Stomach (tissue), 9 donors: ENCODE measurements around the gene JPH3. TPM values are rescaled to one million over a fixed set of nuclear protein-coding genes. Genes with fewer than 3 reads are reported as not detected.

Source experiments
- DNase-seq, 2 donors: peaks; one replicate each; pipeline versions ENCODE4 v3.0.0 to v3.0.0-alpha.2; 2013 to 2019
- H3K27ac ChIP-seq, 5 donors: fragments of 200-600 bp in 4 of 5; sonication (generic) in 4 of 5; one replicate each; pipeline ENCODE4 v1.5.1; 2013 to 2019; ENCODE audit warnings: mild to moderate bottlenecking in 1 of 5, moderate library complexity in 1 of 5
- H3K27me3 ChIP-seq, 3 donors: fragments of 200-600 bp; sonication (generic); one replicate each; pipeline ENCODE4 v1.5.1; 2017 to 2019; ENCODE audit warnings: mixed run types in 1 of 3
- H3K36me3 ChIP-seq, 4 donors: fragments of 200-600 bp; sonication (generic); 1 replicate in 3 of 4; 2 replicates in 1 of 4; pipeline ENCODE4 v1.5.1; 2016 to 2019
- H3K4me1 ChIP-seq, 4 donors: fragments of 200-600 bp; sonication (generic); one replicate each; pipeline ENCODE4 v1.5.1; 2016 to 2019
- H3K4me3 ChIP-seq, 4 donors: fragments of 200-600 bp; sonication (generic) in 3 of 4; one replicate each; pipeline ENCODE4 v1.5.1; 2016 to 2019; ENCODE audit warnings: mild to moderate bottlenecking in 1 of 4
- H3K9me3 ChIP-seq, 4 donors: fragments of 200-600 bp; sonication (generic); one replicate each; pipeline ENCODE4 v1.5.1; 2016 to 2019
- EP300 ChIP-seq: sonication (generic); formaldehyde crosslinking; IDR thresholded peaks from one replicate; pipeline ENCODE4 v1.6.1; 2017; ENCODE audit warnings: antibody characterized with exemption
- POLR2A ChIP-seq, 4 donors: fragments of 450-650 bp; IDR thresholded peaks; one replicate each; pipeline ENCODE4 v1.6.1; 2016; ENCODE audit warnings: antibody characterized with exemption in 4 of 4, control low read depth in 2 of 4, mild to moderate bottlenecking in 1 of 4, moderate library complexity in 1 of 4
- POLR2AphosphoS5 ChIP-seq, 3 donors: sonication (generic); formaldehyde crosslinking; IDR thresholded peaks; one replicate each; pipeline ENCODE4 v1.6.1; 2016; ENCODE audit warnings: antibody characterized with exemption in 3 of 3
- WGBS, 5 donors: extraction: QIAGEN DNeasy Blood & Tissue Kit in 3 of 5; methylation state at CpG; one replicate each; pipeline versions ENCODE4 v1.1.5 to v1.1.7; 2013 to 2018; 5-methylcytosine and 5-hydroxymethylcytosine counted together
- intact Hi-C: fragments of 100-400 bp; cut with DNase I; formaldehyde crosslinking; loops from one replicate; pipeline ENCODE4 v1.15.1; 2023; ENCODE audit warnings: low total_unique reads
- polyA plus RNA-seq, 3 donors: library from polyadenylated mRNA; stranded (reverse); fragments of 200-250 nt; gene quantifications; one replicate each; pipeline ENCODE4 v1.2.3, GENCODE V29; 2013
- total RNA-seq, 5 donors: library from RNA; depleted of rRNA; stranded (reverse); fragments of >200 nt; gene quantifications; one replicate each; pipeline versions ENCODE4 v1.1.0 to v1.2.3, GENCODE V29; 2014 to 2016
- TF ChIP-seq, protein P1 (sequence below), 7 experiments: fragments of 450-650 bp in 4 of 7; fragments of 200-600 bp in 3 of 7; sonication (generic) in 3 of 7; IDR thresholded peaks; one replicate each; pipeline ENCODE4 v1.5.1; 2016 to 2019; ENCODE audit warnings: antibody characterized with exemption in 7 of 7, control low read depth in 2 of 7, mild to moderate bottlenecking in 1 of 7
- donor health status: healthy with polysubstance abuse.
- donor health status: Bipolar disorder and iron deficiency.
- donor health status: healthy.

The JPH3 gene
- total and polyA plus RNA-seq, 8 donors = 0.31 to 1.3 (median 0.66) TPM; not detected in 2

DNA sequence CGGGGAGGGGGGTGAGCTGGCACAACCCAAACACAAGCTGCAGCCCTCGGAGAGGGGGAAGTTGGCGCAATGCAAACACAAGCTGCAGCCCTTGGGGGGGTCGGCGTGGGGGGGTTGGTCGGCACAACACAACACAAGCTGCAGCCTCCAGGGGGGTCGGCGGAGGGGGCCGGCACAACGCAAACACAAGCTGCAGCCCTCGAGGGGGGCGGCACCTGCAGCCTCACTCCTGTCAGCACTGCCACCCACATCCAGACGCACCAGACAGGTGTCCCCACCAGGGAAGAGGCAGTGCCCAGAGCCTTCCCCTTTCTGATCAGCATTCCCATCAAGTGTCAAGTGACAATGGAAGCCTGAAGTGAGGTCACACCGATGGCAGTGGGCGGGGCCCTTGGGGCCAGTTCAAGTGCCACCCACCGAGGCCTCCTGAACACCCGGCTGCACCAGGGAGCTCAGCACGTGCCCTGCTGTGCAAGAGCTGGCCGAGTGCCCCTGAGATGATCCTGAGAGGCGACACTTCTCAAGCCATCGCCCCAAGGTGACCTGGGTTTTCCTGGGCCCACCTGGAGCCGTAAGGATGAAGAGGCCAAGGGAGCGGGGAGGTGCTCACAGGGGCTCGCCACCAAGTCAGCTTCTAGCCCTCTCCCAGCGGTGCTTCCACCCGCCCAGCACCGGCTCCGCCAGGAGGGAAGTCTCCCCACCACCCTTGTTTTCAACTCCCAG is 104.1 kb downstream of the JPH3 start:
- H3K4me1 ChIP-seq = peaks cover 0 to 22% (median 15%) of the 10 kb centered on the region in 4 donors
- intact Hi-C loops = no loop called here

DNA sequence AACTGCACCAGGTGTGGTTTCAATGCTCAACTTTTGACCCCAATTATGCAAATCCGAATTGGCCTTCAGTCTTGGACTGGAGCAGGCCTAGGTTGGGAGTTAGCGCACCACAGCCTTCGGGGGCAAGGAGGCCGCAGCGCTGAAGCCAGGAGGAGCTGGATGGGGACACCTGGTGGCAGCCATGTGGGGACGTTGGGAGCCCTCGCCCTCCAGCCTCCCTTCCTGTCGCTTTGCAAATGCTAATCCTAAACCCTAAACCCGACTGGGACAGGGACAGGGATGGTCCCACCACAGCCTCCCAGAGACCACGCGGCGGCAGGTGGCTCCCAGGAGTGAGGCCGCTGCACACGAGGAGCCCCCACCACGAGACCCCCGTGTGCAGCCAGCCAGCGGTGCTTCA is 104.8 kb downstream of the JPH3 start:
- DNase-seq = no peak
- 80 to 91% (median 86%) methylated on average over 9 to 17 of the region's 17 CpGs for WGBS, 5 donors
- H3K4me3 ChIP-seq = no peak overlapping the region
- peaks cover 19 to 83% (median 71%) of the 10 kb centered on the region in 4 donors for H3K36me3 ChIP-seq
- no peak overlapping the region for H3K27ac ChIP-seq
- intact Hi-C loops = no loop called here
- no peaks in the 10 kb centered on the region for H3K27me3 ChIP-seq
- TF ChIP-seq POLR2AphosphoS5 (IDR thresholded peaks at IDR 0.05) (no peak), EP300 (no peak), POLR2A (IDR thresholded peaks at IDR 0.05) (no peak)
- TF ChIP-seq, protein P1, sequence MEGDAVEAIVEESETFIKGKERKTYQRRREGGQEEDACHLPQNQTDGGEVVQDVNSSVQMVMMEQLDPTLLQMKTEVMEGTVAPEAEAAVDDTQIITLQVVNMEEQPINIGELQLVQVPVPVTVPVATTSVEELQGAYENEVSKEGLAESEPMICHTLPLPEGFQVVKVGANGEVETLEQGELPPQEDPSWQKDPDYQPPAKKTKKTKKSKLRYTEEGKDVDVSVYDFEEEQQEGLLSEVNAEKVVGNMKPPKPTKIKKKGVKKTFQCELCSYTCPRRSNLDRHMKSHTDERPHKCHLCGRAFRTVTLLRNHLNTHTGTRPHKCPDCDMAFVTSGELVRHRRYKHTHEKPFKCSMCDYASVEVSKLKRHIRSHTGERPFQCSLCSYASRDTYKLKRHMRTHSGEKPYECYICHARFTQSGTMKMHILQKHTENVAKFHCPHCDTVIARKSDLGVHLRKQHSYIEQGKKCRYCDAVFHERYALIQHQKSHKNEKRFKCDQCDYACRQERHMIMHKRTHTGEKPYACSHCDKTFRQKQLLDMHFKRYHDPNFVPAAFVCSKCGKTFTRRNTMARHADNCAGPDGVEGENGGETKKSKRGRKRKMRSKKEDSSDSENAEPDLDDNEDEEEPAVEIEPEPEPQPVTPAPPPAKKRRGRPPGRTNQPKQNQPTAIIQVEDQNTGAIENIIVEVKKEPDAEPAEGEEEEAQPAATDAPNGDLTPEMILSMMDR (IDR thresholded peaks at IDR 0.05) = no peak
- peaks cover 0 to 22% (median 15%) of the 10 kb centered on the region in 4 donors for H3K4me1 ChIP-seq
- no peaks in the 10 kb centered on the region for H3K9me3 ChIP-seq

More for the DNA sequence above, 104.1 kb downstream of the JPH3 start:
- H3K27ac ChIP-seq = no peak overlapping the region
- whole genome bisulfite sequencing, 5 donors = 41 to 63% (median 49%) methylated on average over 13 to 28 of the region's 28 CpGs
- no peaks in the 10 kb centered on the region for H3K9me3 ChIP-seq
- peaks cover 19 to 83% (median 71%) of the 10 kb centered on the region in 4 donors for H3K36me3 ChIP-seq
- H3K27me3 ChIP-seq = no peaks in the 10 kb centered on the region
- H3K4me3 ChIP-seq = peak overlapping the region in 1 of 4 donors; percentile 25
- DNase-seq = peak in 1 of 2 donors; percentile 55
- TF ChIP-seq, protein P1 (IDR thresholded peaks at IDR 0.05) = no peak
- TF ChIP-seq EP300 = no peak
- TF ChIP-seq POLR2A (IDR thresholded peaks at IDR 0.05) = no peak
- TF ChIP-seq POLR2AphosphoS5 (IDR thresholded peaks at IDR 0.05) = no peak

DNA sequence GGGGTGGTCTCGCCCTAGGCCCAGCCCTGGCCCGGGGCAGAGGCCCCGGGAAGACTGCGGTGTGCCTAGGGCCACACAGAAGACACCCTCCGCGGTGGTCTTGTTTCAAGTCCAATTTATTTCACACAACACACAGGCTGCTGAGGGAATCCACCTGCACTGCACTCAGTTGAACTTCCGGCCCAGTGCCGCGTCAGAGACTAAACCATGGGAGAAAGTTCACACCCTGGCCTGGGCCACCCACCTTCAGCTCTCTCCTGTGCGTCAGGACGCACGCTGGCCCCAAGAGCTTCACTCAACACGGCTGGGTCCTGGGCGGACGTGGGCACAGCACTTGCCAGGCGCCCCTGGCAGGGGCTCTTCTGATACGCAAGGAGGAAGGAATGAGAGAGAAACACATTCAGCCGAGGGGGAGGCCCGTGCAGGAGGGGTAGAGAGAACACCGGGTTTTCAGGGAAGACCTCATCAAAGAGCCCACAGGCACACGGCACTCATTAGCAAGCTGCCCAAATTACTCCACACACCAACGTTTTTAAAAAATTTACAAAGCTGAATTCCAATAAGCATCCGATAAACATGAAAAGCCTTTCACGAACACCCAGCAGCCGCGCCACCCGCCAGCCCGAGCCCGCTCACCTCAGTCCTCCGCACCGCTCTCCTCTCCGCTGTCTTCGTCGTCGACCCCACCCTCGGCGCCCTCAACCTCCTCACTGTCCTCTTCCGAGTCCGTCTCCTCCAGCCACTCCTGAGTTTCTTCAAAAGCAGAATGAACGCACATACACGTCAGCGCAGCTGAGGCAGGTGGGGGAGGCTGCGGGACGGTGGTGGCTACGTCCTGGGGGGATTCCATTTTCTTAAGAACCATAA is 105.6 kb downstream of the JPH3 start:
- DNase-seq = no peak
- intact Hi-C loops = no loop called here
- Histone ChIP-seq H3K27ac (no peak overlapping the region), H3K4me1 (peaks cover 0 to 22% (median 15%) of the 10 kb centered on the region in 4 donors), H3K36me3 (peaks cover 19 to 83% (median 72%) of the 10 kb centered on the region in 4 donors), H3K4me3 (no peak overlapping the region), H3K27me3 (no peaks in the 10 kb centered on the region), H3K9me3 (no peaks in the 10 kb centered on the region)
- TF ChIP-seq EP300 (no peak), POLR2A (IDR thresholded peaks at IDR 0.05) (no peak), POLR2AphosphoS5 (IDR thresholded peaks at IDR 0.05) (no peak)
- TF ChIP-seq, protein P1 (IDR thresholded peaks at IDR 0.05) = no peak
- WGBS, 5 donors = 90 to 93% (median 92%) methylated on average over 45 of the region's 45 CpGs

DNA sequence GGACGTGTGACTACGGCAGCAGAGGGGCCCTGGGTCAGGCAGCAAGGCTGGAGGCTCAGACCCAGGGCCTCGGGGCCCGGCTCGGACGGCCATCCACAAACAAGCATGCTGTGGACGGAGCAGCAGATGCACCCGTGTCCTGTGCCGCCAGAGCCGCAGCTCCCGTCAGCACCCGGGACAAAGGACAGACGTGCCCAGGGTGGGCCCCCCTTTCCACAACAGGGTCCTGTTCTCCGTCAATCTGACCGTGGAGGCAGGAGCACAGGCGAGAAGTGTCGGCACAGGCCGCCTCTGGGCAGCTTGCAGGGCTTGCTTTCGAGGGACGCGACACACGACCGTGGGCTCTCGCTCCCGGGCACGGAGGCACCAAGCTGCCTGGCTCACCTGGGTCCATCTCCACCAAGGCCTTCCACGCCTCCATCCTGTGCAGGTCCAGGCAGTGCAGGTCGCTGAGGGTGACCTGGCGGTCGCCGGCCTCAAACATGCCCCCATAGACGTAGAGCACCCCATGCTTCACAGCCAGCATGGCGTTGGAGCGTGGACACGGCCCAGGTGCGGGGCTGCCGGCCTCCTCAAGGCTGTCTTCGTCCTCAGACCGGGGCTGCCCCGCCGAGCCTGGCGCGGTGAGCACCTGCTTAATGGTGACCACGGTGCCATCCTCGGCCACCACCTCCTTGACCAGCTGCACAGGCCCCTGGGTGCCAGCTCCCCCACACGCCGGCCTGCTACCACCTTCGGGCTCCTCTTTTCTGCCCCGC is 106.8 kb downstream of the JPH3 start:
- H3K36me3 ChIP-seq = peaks cover 21 to 83% (median 72%) of the 10 kb centered on the region in 4 donors
- no peak for DNase-seq
- 89 to 96% (median 94%) methylated on average over 14 to 49 of the region's 49 CpGs for WGBS, 5 donors

More for the DNA sequence above, 106.8 kb downstream of the JPH3 start:
- Histone ChIP-seq H3K27me3 (no peaks in the 10 kb centered on the region), H3K4me1 (peaks cover 0 to 22% (median 15%) of the 10 kb centered on the region in 4 donors), H3K27ac (no peak overlapping the region), H3K9me3 (no peaks in the 10 kb centered on the region), H3K4me3 (no peak overlapping the region)
- intact Hi-C loops = no loop called here
- TF ChIP-seq POLR2AphosphoS5 (IDR thresholded peaks at IDR 0.05) (no peak), POLR2A (IDR thresholded peaks at IDR 0.05) (no peak), EP300 (no peak)
- TF ChIP-seq, protein P1 (IDR thresholded peaks at IDR 0.05) = no peak
